GM19468 (cell line): ENCODE measurements around the gene SUPT6H.
"Not testable (repeated sequence)": the region's sequence is repeated elsewhere in the genome, so short reads cannot be mapped to it uniquely, and the experiment has no call there.

ENCODE experiments used
- ATAC-seq: cut with Tn5 transposase; IDR thresholded peaks from one replicate; pipeline ENCODE4 v1.9.1; 2021; ENCODE audit warnings: mild to moderate bottlenecking, moderate library complexity, moderate number of reproducible peaks; ENCODE audit not compliant: unreplicated experiment; ENCODE audit errors: extremely low read depth

SUPT6H gene

DNA sequence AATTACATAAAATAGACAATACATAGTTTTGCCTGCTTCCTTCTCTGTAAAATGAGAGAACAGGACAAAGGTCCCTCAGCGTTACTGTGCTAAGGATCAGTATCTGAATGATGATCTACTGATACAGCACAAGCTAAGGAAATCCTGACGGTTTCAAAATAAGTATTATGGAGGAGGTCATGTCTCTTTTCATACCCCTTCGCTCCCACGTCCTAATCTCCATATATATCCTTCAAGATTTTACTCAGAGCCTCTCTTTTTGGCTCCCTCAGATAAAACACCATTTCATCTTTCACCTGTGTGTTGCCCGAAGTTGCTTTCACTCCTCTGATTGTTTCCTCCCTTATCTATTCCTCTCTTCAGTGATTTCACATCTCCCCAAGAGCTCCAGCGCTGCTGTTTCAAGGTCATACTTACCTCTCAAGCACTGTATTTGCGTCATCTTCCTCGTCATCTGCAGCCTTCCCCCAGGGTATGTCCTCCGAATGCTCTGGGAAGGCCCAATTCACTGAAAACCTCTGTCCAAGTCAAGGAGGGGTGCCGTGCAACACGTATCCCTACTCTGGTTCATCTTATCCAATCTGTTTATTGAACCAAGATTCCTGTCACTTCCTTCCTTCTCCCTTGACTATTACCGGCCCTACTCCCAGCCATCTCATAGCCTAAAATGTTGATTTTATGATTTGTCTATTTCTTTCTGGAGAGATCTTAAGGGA is 15.8 kb upstream of the SUPT6H start:
- no peak for ATAC-seq

DNA sequence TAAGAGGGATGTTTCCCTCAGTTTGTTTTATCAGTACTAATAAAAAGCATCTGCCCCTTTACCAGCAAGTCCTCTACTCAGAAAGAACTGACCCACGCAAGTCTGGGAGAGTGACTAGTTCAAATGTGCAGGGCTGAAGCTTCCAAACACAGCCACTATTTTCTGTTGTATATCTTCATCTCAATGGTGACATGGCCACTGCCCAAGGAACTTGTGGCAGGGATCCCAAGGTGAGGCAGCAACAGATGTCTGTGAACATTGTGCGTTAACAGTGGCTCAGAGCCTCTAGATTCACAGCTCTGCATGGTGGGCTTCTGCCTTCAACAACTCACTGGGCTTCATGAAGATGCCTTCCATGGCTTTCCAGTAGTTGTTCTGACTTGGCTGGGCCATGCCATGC is 13.3 kb upstream of the SUPT6H start:
- ATAC-seq = no peak

- no peak for ATAC-seq
Observed at GRCh38 chr17:28655160-28655559, 6.8 kb upstream of the SUPT6H start.

- no peak for ATAC-seq
Observed at GRCh38 chr17:28657756-28658155, 4.2 kb upstream of the SUPT6H start.

GRCh38 chr17:28658342-28658741 is 3.7 kb upstream of the SUPT6H start:
- ATAC-seq = not testable (repeated sequence)

DNA sequence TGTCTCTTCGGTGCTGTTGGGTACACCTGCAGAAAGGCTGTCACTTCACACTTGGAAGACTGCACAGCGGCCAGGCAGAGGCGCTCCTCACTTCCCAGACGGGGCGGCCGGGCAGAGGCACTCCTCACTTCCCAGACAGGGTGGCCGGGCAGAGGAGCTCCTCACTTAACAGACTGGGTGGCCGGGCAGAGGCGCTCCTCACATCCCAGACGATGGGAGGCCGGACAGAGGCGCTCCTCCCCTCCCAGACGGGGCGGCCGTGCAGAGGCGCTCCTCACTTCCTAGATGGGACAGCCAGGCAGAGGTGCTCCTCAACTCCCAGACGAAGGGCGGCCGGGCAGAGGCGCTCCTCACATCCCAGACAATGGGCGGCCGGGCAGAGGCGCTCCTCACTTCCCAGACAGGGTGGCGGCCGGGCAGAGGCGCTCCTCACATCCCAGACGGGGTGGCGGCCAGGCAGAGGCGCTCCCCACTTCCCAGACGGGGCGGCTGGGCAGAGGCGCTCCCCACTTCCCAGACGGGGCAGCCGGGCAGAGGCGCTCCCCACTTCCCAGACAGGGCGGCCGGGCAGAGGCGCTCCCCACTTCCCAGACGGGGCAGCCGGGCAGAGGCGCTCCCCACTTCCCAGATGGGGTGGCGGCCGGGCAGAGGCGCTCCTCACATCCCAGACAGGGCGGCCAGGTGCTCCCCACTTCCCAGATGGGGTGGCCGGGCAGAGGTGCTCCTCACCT is 3.1 kb upstream of the SUPT6H start:
- ATAC-seq = not testable (repeated sequence)

DNA sequence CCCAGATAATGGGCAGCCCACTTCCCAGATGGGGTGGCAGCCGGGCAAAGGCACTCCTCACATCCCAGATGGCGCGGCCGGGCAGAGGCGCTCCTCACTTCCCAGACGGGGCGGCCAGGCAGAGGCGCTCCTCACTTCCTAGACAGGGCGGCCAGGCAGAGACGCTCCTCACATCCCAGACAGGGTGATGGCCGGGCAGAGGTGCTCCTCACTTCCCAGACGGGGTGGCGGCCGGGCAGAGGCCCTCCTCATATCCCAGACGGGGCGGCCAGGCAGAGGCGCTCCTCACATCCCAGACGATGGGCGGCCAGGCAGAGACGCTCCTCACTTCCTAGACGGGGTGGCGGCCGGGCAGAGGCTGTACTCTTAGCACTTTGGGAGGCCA is 2.5 kb upstream of the SUPT6H start:
- not testable (repeated sequence) for ATAC-seq

- ATAC-seq = no peak
Observed at GRCh38 chr17:28662527-28662829, 473 bp downstream of the SUPT6H start.

DNA sequence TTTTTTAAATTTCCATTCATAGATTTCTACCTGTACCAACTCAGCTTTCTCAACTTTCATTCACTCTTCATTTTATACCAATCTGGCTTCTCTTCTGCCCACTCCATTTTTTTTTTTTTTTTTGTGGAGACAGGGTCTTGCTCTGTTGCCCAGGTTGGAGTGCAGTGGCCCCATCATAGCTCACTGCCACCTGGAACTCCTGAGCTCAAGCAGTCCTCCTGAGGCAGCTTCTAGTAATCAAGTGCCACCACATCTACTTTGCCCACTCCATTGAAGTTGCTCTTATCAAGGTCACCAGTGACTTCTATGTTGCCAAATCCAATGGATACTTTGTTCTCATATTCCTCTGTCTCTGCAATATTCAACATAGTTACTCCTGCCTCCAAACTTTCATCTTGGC is 1.7 kb downstream of the SUPT6H start:
- ATAC-seq = no peak

- ATAC-seq = no peak
Observed at GRCh38 chr17:28665994-28666393, 4.0 kb downstream of the SUPT6H start.

GRCh38 chr17:28667870-28668269 is 5.9 kb downstream of the SUPT6H start:
- ATAC-seq = no peak

DNA sequence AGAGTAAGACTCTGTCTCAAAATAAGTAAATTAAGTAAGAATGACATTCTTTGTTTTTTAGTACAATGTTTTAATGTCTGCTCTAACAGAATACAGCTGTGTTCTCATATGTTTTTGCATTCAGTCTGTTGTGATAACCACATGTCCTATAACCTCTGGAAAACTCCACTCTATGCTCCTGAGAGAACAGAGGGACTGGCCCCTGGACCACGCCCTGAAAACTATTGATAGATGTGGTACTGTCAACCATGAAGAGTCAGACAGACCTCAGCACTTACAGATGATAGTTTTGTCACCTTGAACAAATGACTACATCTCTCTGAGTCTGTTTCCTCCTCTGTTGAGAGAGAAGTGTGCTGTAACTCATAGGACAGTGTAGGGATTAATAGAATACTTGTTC is 7.9 kb downstream of the SUPT6H start:
- no peak for ATAC-seq

GRCh38 chr17:28675490-28675889 is 13.5 kb downstream of the SUPT6H start:
- ATAC-seq = no peak

DNA sequence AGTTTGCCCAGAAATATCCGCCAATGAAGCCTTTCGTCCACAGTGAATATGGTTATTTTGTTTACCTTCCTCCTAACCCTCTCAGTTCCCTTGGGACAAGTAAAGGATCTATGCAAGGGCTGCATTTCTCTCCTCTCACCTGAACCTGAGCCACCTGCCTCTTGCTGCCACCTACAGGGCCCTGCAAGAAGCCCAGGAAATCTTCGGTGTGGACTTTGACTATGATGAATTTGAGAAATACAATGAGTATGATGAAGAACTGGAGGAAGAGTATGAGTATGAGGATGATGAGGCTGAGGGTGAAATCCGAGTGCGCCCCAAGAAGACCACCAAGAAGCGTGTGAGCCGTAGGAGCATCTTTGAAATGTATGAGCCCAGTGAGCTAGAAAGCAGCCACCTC is 14.0 kb downstream of the SUPT6H start:
- ATAC-seq = no peak

DNA sequence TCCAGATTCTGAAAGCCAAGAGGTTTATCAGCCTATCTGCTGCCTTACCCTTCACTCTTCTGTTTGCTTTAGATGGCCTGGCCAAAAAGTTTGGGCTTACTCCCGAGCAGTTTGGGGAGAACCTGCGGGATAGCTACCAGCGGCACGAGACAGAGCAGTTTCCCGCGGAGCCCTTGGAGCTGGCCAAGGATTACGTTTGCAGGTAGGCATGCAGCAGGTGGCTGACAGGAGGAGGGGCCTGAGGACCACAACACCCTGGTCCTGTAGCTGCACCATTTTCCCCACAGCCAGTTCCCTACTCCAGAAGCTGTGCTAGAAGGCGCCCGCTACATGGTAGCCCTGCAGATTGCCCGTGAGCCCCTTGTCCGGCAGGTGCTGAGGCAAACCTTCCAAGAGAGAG is 20.6 kb downstream of the SUPT6H start:
- ATAC-seq = no peak

GRCh38 chr17:28684963-28685362 is 23.0 kb downstream of the SUPT6H start:
- ATAC-seq = no peak

GRCh38 chr17:28685366-28685765 is 23.4 kb downstream of the SUPT6H start:
- ATAC-seq = no peak

- ATAC-seq = no peak
Observed at GRCh38 chr17:28686296-28686695, 24.3 kb downstream of the SUPT6H start.

- ATAC-seq = no peak
Observed at GRCh38 chr17:28688481-28688880, 26.5 kb downstream of the SUPT6H start.

DNA sequence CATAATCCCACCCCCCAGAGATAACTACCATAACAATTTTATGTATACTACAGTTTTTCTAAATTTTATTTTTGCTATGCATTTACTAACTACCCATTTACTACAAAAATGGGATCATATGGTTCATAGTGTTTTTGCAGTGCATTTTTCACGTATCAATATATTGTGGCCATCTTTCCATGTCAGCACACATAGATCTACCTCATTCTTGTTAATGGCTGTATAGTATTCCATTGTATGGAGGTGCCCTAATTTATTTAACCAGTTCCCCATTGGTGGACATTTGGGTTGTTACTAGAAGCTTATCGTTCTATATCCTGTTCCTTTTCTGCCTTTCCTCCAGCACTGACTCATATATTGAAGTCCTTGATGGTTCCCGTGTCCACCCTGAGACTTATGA is 27.0 kb downstream of the SUPT6H start:
- no peak for ATAC-seq

- ATAC-seq = no peak
Observed at GRCh38 chr17:28693869-28694268, 31.9 kb downstream of the SUPT6H start.
